ENCODE data around the gene RNF113B. TPM values are rescaled to one million over a fixed set of nuclear protein-coding genes. Genes with fewer than 3 reads are reported as not detected.

RNF113B gene
- total RNA-seq, 2 experiments from 2014 or later: not detected

GRCh38 chr13:98143601-98144026, 33.5 kb downstream of the RNF113B start:
- ChIA-PET CTCF (no interaction called here), POLR2A (no interaction called here)

GRCh38 chr13:98143157-98143553, 33.9 kb downstream of the RNF113B start:
- ChIA-PET POLR2A (no interaction called here), CTCF (no interaction called here)

GRCh38 chr13:98142380-98143156, 34.5 kb downstream of the RNF113B start, which contains the start of gene FARP1:
FARP1 (plus strand) TSS chr13:98143094; CDS start chr13:98213243, 70,149 bp downstream.
- POLR2A ChIA-PET: interaction anchor here (0.6 kb wide), 1 partner anchor 21 kb away, joined by 5 read pairs; no protein-coding TSS in a partner anchor
- CTCF ChIA-PET: no interaction called here

GRCh38 chr13:98141509-98142379, 35.3 kb downstream of the RNF113B start:
- ChIA-PET CTCF (no interaction called here), POLR2A (interaction anchor here (0.6 kb wide), 1 partner anchor 22 kb away, joined by 5 read pairs; no protein-coding TSS in a partner anchor)

GRCh38 chr13:98141091-98141490, 36.0 kb downstream of the RNF113B start:
- ChIA-PET CTCF (no interaction called here), POLR2A (no interaction called here)

- ChIA-PET CTCF (no interaction called here), POLR2A (no interaction called here)
Measured at GRCh38 chr13:98134901-98135300, 42.2 kb downstream of the RNF113B start.

- POLR2A ChIA-PET: no interaction called here
Measured at GRCh38 chr13:98133946-98134345, 43.1 kb downstream of the RNF113B start.

GRCh38 chr13:98129059-98129746, 47.9 kb downstream of the RNF113B start:
- POLR2A ChIA-PET: no interaction called here
- CTCF ChIA-PET: no interaction called here

More at GRCh38 chr13:98133946-98134345, 43.1 kb downstream of the RNF113B start:
- CTCF ChIA-PET: no interaction called here

Other genes starting within 250 kb of the RNF113B start
- 100 to 1,000 TPM; 243 to 258 TPM for gene IPO5, start 223.6 kb downstream of the RNF113B start, total RNA-seq
- gene FARP1, start 34.2 kb downstream of the RNF113B start, total RNA-seq: under 1 TPM; 0.29 to 0.34 TPM

Data from activated CD8-positive, alpha-beta memory T cell treated with anti-CD3 and anti-CD28 coated beads for 36 hours (primary cell).